HG02571 (cell line): ENCODE results near the gene NISCH.

Source experiments
- ATAC-seq: cut with Tn5 transposase; IDR thresholded peaks from one replicate; pipeline ENCODE4 v1.9.1; 2021; ENCODE audit warnings: mild to moderate bottlenecking, moderate library complexity; ENCODE audit not compliant: unreplicated experiment

NISCH gene

GRCh38 chr3:52470920-52471319, 15.5 kb downstream of the NISCH start:
- no peak for ATAC-seq

GRCh38 chr3:52471371-52472238, 16.2 kb downstream of the NISCH start:
- ATAC-seq: no peak

GRCh38 chr3:52472239-52473000, 17.0 kb downstream of the NISCH start:
- ATAC-seq: no peak

GRCh38 chr3:52473026-52473425, 17.6 kb downstream of the NISCH start:
- no peak for ATAC-seq

GRCh38 chr3:52477076-52477795, 21.8 kb downstream of the NISCH start:
- ATAC-seq: no peak

- ATAC-seq: no peak
These were observed 22.3 kb downstream of the NISCH start for GRCh38 chr3:52477796-52478095.

- no peak for ATAC-seq
These were observed 23.9 kb downstream of the NISCH start for GRCh38 chr3:52479037-52479876.

- no peak for ATAC-seq
These were observed 24.6 kb downstream of the NISCH start for GRCh38 chr3:52479877-52480575.

- no peak for ATAC-seq
These were observed 25.6 kb downstream of the NISCH start for GRCh38 chr3:52480768-52481715.

GRCh38 chr3:52481819-52482521, 26.6 kb downstream of the NISCH start:
- ATAC-seq: no peak

- no peak for ATAC-seq
These were observed 27.7 kb downstream of the NISCH start for GRCh38 chr3:52483081-52483480.

GRCh38 chr3:52483577-52484381, 28.4 kb downstream of the NISCH start:
- no peak for ATAC-seq

- ATAC-seq: no peak
These were observed 29.5 kb downstream of the NISCH start for GRCh38 chr3:52484680-52485461.

GRCh38 chr3:52487050-52487787, 31.8 kb downstream of the NISCH start:
- ATAC-seq: no peak

- no peak for ATAC-seq
These were observed 32.6 kb downstream of the NISCH start for GRCh38 chr3:52487788-52488691.
